Calu3 (cell line): ENCODE data around the gene MARK3. TPM values are rescaled to one million over a fixed set of nuclear protein-coding genes. Genes with fewer than 3 reads are reported as not detected.
A peak's percentile ranks its signal among the peaks of the same experiment; 100 is the strongest.

Experiments
- BruUV-seq: library from RNA; stranded (reverse); fragments of 400-500 nt; replicated peaks from 2 replicates; lab custom pipeline; 2021; lab: Mats Ljungman, UMichigan
- CTCF ChIA-PET: fragments of 300-600 bp; sonication (Branson Sonifier 250); formaldehyde crosslinking; loops from one replicate; lab custom pipeline; 2022; ENCODE audit warnings: antibody characterized with exemption; lab: Charles Lee
- DNase-seq: peaks from one replicate; pipeline ENCODE4 v3.0.0; 2022
- H3K27ac Mint-ChIP-seq: one replicate; pipeline ENCODE4 v1.8.0; 2022; ENCODE audit warnings: mixed read lengths; ENCODE audit not compliant: unreplicated experiment
- H3K27me3 Mint-ChIP-seq: one replicate; pipeline ENCODE4 v1.8.0; 2022; ENCODE audit warnings: mixed read lengths; ENCODE audit not compliant: unreplicated experiment
- H3K36me3 Mint-ChIP-seq: one replicate; pipeline ENCODE4 v1.8.0; 2022; ENCODE audit warnings: mild to moderate bottlenecking, moderate library complexity, mixed read lengths; ENCODE audit not compliant: insufficient read depth, unreplicated experiment
- H3K4me1 Mint-ChIP-seq: one replicate; pipeline ENCODE4 v1.8.0; 2022; ENCODE audit warnings: mild to moderate bottlenecking, low read depth, mixed read lengths; ENCODE audit not compliant: unreplicated experiment
- H3K4me3 Mint-ChIP-seq: one replicate; pipeline ENCODE4 v1.8.0; 2022; ENCODE audit warnings: mild to moderate bottlenecking, low read depth, moderate library complexity, mixed read lengths; ENCODE audit not compliant: unreplicated experiment
- H3K9me3 Mint-ChIP-seq: one replicate; pipeline ENCODE4 v1.8.0; 2022; ENCODE audit warnings: low read depth, mixed read lengths; ENCODE audit not compliant: unreplicated experiment
- intact Hi-C: fragments of 100-400 bp; cut with micrococcal nuclease; formaldehyde crosslinking; loops from one replicate; pipeline ENCODE4 v1.10.0; 2022; ENCODE audit not compliant: unreplicated experiment
- total RNA-seq: library from RNA; stranded (reverse); gene quantifications from 2 replicates; pipeline ENCODE4 v1.2.3, GENCODE V29; 2022
- TF ChIP-seq, protein P1 (sequence below): fragments of 200-600 bp; IDR thresholded peaks from one replicate; pipeline ENCODE4 v1.8.0; 2022; ENCODE audit warnings: antibody characterized with exemption; ENCODE audit not compliant: unreplicated experiment

Gene MARK3
- total RNA-seq, 1 experiment from 2014 or later, result 76.0 TPM

DNA sequence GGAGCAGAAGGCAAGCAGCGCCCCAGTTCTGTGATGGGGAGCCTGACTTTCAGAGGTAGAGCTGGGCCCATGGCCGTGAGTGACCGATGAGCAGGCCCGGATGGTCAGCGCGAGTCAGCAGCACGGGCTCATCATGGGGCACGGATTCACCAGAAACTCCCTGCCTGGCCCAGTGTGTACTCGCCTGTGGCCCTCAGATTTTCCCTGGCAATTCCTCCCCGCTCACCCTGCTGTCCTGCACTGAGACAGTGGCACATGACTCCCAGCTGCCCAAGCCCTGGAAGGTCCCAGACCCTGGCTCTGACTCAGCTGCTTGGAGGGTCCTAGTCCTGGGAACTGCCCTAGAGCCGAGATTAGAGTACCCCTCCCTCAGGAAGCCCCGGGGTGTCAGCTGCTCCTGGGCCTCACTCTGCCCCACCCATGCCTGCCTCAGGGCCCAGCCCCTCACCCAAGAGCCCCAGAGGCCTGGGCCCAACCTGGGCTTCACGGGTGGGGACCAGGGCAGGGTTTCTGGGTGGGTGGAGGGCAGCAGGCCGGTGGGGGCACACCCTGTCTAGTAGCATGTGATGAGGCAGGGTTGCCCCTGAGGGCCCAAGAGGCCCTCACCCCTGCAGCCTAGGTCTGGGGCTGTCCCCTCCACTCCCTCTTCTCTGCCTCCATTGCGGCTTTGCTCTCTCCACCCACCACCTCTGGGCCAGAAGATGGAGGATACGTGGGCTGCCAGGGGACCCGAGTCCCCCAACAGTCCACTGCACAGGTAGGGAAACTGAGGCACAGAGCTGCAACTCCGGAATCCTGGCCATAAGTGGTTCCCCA lies 152.2 kb downstream of the MARK3 start:
- intact Hi-C loops, result no loop called here
- no peaks in the 10 kb centered on the region for H3K9me3 Mint-ChIP-seq
- H3K27ac Mint-ChIP-seq, result peak overlapping the region; percentile 58
- no TSS peak for BruUV-seq
- CTCF ChIA-PET, result no interaction called here
- TF ChIP-seq, protein P1, sequence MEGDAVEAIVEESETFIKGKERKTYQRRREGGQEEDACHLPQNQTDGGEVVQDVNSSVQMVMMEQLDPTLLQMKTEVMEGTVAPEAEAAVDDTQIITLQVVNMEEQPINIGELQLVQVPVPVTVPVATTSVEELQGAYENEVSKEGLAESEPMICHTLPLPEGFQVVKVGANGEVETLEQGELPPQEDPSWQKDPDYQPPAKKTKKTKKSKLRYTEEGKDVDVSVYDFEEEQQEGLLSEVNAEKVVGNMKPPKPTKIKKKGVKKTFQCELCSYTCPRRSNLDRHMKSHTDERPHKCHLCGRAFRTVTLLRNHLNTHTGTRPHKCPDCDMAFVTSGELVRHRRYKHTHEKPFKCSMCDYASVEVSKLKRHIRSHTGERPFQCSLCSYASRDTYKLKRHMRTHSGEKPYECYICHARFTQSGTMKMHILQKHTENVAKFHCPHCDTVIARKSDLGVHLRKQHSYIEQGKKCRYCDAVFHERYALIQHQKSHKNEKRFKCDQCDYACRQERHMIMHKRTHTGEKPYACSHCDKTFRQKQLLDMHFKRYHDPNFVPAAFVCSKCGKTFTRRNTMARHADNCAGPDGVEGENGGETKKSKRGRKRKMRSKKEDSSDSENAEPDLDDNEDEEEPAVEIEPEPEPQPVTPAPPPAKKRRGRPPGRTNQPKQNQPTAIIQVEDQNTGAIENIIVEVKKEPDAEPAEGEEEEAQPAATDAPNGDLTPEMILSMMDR, result no peak
- H3K27me3 Mint-ChIP-seq, result no peaks in the 10 kb centered on the region
- H3K36me3 Mint-ChIP-seq, result peaks cover 33% of the 10 kb centered on the region
- no peaks in the 10 kb centered on the region for H3K4me1 Mint-ChIP-seq
- H3K4me3 Mint-ChIP-seq, result no peak overlapping the region
- DNase-seq, result no peak

GRCh38 chr14:103538291-103539055 lies 153.3 kb downstream of the MARK3 start:
- H3K4me1 Mint-ChIP-seq, result no peaks in the 10 kb centered on the region
- CTCF ChIA-PET, result interaction anchor here (0.7 kb wide), 1 partner anchor 85 kb away, joined by 3 read pairs; no protein-coding TSS in a partner anchor
- peaks cover 31% of the 10 kb centered on the region for H3K36me3 Mint-ChIP-seq
- intact Hi-C loops, result no loop called here
- peak overlapping the region; percentile 58 for H3K27ac Mint-ChIP-seq
- no peaks in the 10 kb centered on the region for H3K27me3 Mint-ChIP-seq
- no peaks in the 10 kb centered on the region for H3K9me3 Mint-ChIP-seq
- DNase-seq, result no peak
- H3K4me3 Mint-ChIP-seq, result no peak overlapping the region
- TF ChIP-seq, protein P1, result no peak
- no TSS peak for BruUV-seq

DNA sequence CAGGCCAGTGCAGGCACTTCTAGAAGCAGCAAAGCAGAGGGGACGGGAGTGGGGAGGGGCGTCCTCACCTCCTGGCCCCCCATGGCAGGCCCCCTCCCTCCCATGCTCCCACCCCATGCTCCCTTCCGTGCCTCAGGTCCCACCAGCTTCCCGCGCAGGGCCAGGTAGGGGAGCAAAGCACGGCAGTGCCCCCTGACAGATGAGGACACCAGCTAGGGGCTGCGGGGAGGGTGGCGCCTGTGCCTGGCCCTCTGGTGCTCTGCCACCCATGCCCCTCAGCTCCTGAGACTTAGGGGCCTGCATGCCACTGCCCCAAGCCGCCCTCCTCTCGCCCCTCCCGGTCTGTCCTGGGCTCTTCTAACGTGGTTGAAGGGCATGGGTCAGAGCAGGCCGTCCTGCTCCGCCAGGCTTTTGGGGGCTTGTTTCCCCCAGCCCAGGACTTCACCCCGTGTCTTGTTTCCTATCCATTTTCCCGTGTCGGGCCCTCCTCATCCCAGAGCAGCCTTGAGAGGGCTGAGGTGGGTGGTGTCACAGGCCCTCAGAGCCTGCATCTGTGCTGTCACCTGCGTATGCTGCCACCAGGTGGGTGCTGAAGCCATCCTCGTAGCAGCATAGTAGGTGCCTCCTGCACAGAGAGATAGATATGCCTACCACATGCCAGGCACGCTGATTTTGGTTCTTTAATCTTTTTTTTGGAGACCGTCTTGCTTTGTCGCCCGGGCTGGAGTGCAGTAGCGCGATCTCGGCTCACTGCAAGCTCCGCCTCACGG lies 154.0 kb downstream of the MARK3 start:
- no peak for DNase-seq
- H3K9me3 Mint-ChIP-seq, result no peaks in the 10 kb centered on the region
- CTCF ChIA-PET, result interaction anchor here (0.7 kb wide), 1 partner anchor 85 kb away, joined by 3 read pairs; no protein-coding TSS in a partner anchor
- TF ChIP-seq, protein P1, result no peak
- H3K4me3 Mint-ChIP-seq, result no peak overlapping the region
- no peak overlapping the region for H3K27ac Mint-ChIP-seq
- BruUV-seq, result no TSS peak
- H3K4me1 Mint-ChIP-seq, result no peaks in the 10 kb centered on the region
- H3K27me3 Mint-ChIP-seq, result no peaks in the 10 kb centered on the region
- intact Hi-C loops, result no loop called here
- H3K36me3 Mint-ChIP-seq, result peaks cover 28% of the 10 kb centered on the region
